ENCODE results near the gene MIP.
"Not testable (repeated sequence)": the region's sequence is repeated elsewhere in the genome, so short reads cannot be mapped to it uniquely, and the experiment has no call there.

Gene MIP

GRCh38 chr12:56401612-56402011 lies 52.8 kb downstream of the MIP start:
- not testable (repeated sequence) for DNase-seq

GRCh38 chr12:56401125-56401524 lies 53.3 kb downstream of the MIP start:
- DNase-seq: not testable (repeated sequence)

All from activated CD4-positive, alpha-beta T cell treated with anti-CD3 and anti-CD28 coated beads, Interleukin-10, Interleukin-2, amounts not matched to agents 100 ng/mL and 50 ng/mL, durations not matched to agents 16 hours and 8 hours (primary cell).